ENCODE measurements around the gene SEC14L5. TPM values are rescaled to one million over a fixed set of nuclear protein-coding genes. Genes with fewer than 3 reads are reported as not detected.

Gene SEC14L5
- total RNA-seq, 1 donor = under 0.01 TPM

DNA sequence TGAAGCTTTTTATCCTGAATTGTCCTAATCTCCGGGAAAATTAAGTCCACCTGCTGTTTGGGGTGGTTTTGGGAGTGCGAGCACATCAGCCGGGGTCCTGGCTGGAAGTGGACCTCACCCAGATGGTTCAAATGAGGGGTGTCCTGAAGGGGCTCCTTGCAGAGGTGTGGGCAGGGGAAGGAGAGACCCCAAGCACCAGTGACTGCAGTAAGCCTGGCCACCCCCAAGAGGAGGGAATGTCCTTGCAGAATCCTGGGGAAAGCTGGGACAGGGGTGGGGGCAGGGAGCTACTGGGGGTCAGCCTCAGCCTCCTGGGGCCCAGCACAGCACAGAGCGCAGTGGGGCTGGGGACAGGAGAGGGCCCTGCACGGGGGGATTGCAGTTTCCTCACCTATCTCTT lies 46.2 kb downstream of the SEC14L5 start:
- Histone ChIP-seq H3K4me2 (ENCODE audit: insufficient read depth, low read length) (no peak overlapping the region), H3K79me2 (ENCODE audit: insufficient read depth, low read length) (no peaks in the 10 kb centered on the region), H4K20me1 (ENCODE audit: insufficient read depth, low read length) (no peaks in the 10 kb centered on the region), H3K36me3 (ENCODE audit: insufficient read depth, low read length) (no peaks in the 10 kb centered on the region), H2AFZ (ENCODE audit: low read length) (no peak overlapping the region), H3K27me3 (ENCODE audit: insufficient read depth, low read length) (no peaks in the 10 kb centered on the region), H3K4me1 (ENCODE audit: insufficient read depth, low read length) (no peaks in the 10 kb centered on the region), H3K27ac (ENCODE audit: low read depth, low read length) (no peak overlapping the region), H3K4me3 (ENCODE audit: insufficient read depth, low read length) (no peak overlapping the region), H3K9me3 (ENCODE audit: low read depth, low read length) (no peaks in the 10 kb centered on the region)
- DNase-seq (ENCODE audit: insufficient read length, low spot score, missing footprints) = peak; percentile 87
- TF ChIP-seq, protein P1, sequence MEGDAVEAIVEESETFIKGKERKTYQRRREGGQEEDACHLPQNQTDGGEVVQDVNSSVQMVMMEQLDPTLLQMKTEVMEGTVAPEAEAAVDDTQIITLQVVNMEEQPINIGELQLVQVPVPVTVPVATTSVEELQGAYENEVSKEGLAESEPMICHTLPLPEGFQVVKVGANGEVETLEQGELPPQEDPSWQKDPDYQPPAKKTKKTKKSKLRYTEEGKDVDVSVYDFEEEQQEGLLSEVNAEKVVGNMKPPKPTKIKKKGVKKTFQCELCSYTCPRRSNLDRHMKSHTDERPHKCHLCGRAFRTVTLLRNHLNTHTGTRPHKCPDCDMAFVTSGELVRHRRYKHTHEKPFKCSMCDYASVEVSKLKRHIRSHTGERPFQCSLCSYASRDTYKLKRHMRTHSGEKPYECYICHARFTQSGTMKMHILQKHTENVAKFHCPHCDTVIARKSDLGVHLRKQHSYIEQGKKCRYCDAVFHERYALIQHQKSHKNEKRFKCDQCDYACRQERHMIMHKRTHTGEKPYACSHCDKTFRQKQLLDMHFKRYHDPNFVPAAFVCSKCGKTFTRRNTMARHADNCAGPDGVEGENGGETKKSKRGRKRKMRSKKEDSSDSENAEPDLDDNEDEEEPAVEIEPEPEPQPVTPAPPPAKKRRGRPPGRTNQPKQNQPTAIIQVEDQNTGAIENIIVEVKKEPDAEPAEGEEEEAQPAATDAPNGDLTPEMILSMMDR (IDR thresholded peaks at IDR 0.05; ENCODE audit: extremely low read depth, low read depth, low read length) = no peak

DNA sequence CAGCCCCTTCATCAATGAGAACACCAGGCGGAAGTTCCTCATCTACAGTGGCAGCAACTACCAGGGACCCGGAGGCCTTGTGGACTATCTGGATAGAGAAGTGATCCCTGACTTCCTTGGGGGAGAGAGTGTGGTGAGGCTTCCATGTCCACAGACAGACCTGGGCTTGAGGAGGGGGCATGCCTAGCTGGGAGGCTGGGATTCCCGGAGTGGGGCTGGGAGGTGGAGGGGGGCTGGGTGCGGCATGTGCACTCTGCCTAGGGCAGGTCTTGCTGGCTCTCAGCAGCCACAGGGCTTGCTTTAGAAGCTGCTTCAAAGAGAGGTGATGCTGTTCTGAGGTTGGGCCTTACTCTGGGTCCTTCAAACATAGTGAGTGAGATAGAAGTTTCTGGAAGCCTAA lies 47.8 kb downstream of the SEC14L5 start:
- Histone ChIP-seq H3K9me3 (ENCODE audit: low read depth, low read length) (no peaks in the 10 kb centered on the region), H3K4me1 (ENCODE audit: insufficient read depth, low read length) (no peaks in the 10 kb centered on the region), H3K79me2 (ENCODE audit: insufficient read depth, low read length) (no peaks in the 10 kb centered on the region), H4K20me1 (ENCODE audit: insufficient read depth, low read length) (no peaks in the 10 kb centered on the region), H3K27ac (ENCODE audit: low read depth, low read length) (no peak overlapping the region), H2AFZ (ENCODE audit: low read length) (no peak overlapping the region), H3K27me3 (ENCODE audit: insufficient read depth, low read length) (no peaks in the 10 kb centered on the region), H3K36me3 (ENCODE audit: insufficient read depth, low read length) (no peaks in the 10 kb centered on the region), H3K4me2 (ENCODE audit: insufficient read depth, low read length) (no peak overlapping the region), H3K4me3 (ENCODE audit: insufficient read depth, low read length) (no peak overlapping the region)
- no peak for DNase-seq (ENCODE audit: insufficient read length, low spot score, missing footprints)
- TF ChIP-seq, protein P1 (IDR thresholded peaks at IDR 0.05; ENCODE audit: extremely low read depth, low read depth, low read length) = no peak

DNA sequence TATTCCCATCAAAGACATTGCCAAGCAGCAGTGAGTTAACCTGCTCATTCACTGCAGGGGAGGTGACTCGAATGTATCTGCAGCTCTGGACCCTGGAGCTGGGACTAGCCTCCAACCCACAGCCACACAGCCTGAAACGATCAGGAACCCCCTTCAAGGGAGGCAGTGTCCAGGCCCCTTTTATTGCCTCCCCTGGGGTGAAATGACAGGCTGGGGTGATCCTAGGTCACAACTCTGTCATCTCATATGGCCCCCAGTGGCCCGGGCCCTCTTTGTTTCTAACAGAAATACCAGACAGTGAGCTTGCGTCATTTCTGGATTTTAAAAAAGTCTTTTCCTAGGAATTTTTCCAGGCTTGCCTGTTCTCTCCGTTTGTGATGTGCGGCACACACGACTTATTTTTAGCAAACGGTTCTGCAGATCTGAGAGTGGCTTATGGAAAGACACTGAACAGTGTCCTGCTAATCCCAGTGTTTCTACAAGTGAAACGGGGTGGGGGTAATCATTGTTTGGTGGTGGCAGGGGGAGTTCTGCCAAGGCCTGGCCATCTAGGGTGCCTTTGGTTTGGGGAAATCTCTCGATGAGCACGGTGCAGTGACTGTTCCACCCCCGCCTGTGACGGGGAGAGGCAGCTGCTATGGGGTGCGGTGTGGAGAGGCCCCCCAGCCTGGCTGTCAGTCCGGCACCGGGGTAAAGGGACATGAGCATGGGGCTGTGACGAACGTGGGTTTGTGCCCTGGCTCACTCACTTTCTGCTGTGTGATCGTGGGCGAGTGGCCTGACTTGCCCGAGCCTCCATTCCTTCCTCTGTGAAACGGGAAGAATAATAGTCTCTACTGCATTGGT lies 48.4 kb downstream of the SEC14L5 start:
- Histone ChIP-seq H3K4me1 (ENCODE audit: insufficient read depth, low read length) (no peaks in the 10 kb centered on the region), H3K9me3 (ENCODE audit: low read depth, low read length) (no peaks in the 10 kb centered on the region), H3K27ac (ENCODE audit: low read depth, low read length) (no peak overlapping the region), H3K4me2 (ENCODE audit: insufficient read depth, low read length) (no peak overlapping the region), H3K36me3 (ENCODE audit: insufficient read depth, low read length) (no peaks in the 10 kb centered on the region), H4K20me1 (ENCODE audit: insufficient read depth, low read length) (no peaks in the 10 kb centered on the region), H2AFZ (ENCODE audit: low read length) (no peak overlapping the region), H3K79me2 (ENCODE audit: insufficient read depth, low read length) (no peaks in the 10 kb centered on the region), H3K4me3 (ENCODE audit: insufficient read depth, low read length) (no peak overlapping the region), H3K27me3 (ENCODE audit: insufficient read depth, low read length) (no peaks in the 10 kb centered on the region)
- TF ChIP-seq, protein P1 (IDR thresholded peaks at IDR 0.05; ENCODE audit: extremely low read depth, low read depth, low read length) = no peak
- peak; percentile 84 for DNase-seq (ENCODE audit: insufficient read length, low spot score, missing footprints)

DNA sequence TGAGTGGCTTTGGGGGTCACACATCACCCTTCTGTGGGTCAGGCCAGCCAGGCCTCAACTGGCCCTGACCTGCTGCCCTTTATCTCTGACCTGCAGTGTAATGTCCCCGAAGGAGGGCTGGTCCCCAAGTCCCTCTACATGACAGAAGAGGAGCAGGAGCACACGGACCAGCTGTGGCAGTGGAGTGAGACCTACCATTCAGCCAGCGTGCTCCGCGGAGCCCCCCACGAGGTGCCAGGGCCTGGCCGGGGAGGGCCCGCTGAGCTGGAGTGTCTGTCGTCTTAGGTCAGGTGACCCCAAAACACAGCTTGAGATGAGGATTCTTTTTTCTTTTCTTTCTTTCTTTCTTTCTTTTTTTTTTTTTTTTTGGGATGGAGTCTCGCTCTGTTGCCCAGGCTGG lies 49.1 kb downstream of the SEC14L5 start:
- Histone ChIP-seq H3K36me3 (ENCODE audit: insufficient read depth, low read length) (no peaks in the 10 kb centered on the region), H3K27me3 (ENCODE audit: insufficient read depth, low read length) (no peaks in the 10 kb centered on the region), H3K4me2 (ENCODE audit: insufficient read depth, low read length) (no peak overlapping the region), H2AFZ (ENCODE audit: low read length) (no peak overlapping the region), H3K79me2 (ENCODE audit: insufficient read depth, low read length) (no peaks in the 10 kb centered on the region), H3K27ac (ENCODE audit: low read depth, low read length) (no peak overlapping the region), H3K9me3 (ENCODE audit: low read depth, low read length) (no peaks in the 10 kb centered on the region), H3K4me1 (ENCODE audit: insufficient read depth, low read length) (no peaks in the 10 kb centered on the region), H4K20me1 (ENCODE audit: insufficient read depth, low read length) (no peaks in the 10 kb centered on the region), H3K4me3 (ENCODE audit: insufficient read depth, low read length) (no peak overlapping the region)
- TF ChIP-seq, protein P1 (IDR thresholded peaks at IDR 0.05; ENCODE audit: extremely low read depth, low read depth, low read length) = no peak
- DNase-seq (ENCODE audit: insufficient read length, low spot score, missing footprints) = peak; percentile 38

All from osteoblast (primary cell).